GM19043 (cell line): ENCODE results near the gene PITPNB.

ENCODE experiments used
- ATAC-seq: cut with Tn5 transposase; IDR thresholded peaks from one replicate; pipeline ENCODE4 v1.9.1; 2021; ENCODE audit warnings: low read depth; ENCODE audit not compliant: unreplicated experiment

The PITPNB gene

DNA sequence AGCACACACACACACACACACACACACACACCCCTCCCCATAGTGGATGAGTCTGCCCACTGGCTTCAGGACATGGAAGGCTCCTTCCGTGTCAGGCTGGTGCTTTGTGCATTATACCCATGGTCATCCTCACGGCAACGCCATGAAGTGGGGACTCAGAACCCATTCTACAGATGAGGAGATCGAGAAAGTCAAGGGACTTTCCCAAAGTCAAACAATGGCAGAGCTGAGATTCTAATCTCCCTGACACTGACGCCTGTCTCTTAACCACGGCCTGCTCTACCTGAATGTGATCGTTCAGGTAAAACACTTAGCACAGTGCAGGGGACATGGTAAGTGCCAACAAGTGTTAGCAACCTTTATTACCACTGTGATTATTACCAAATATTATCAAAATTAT is 113.2 kb downstream of the PITPNB start:
- no peak for ATAC-seq

DNA sequence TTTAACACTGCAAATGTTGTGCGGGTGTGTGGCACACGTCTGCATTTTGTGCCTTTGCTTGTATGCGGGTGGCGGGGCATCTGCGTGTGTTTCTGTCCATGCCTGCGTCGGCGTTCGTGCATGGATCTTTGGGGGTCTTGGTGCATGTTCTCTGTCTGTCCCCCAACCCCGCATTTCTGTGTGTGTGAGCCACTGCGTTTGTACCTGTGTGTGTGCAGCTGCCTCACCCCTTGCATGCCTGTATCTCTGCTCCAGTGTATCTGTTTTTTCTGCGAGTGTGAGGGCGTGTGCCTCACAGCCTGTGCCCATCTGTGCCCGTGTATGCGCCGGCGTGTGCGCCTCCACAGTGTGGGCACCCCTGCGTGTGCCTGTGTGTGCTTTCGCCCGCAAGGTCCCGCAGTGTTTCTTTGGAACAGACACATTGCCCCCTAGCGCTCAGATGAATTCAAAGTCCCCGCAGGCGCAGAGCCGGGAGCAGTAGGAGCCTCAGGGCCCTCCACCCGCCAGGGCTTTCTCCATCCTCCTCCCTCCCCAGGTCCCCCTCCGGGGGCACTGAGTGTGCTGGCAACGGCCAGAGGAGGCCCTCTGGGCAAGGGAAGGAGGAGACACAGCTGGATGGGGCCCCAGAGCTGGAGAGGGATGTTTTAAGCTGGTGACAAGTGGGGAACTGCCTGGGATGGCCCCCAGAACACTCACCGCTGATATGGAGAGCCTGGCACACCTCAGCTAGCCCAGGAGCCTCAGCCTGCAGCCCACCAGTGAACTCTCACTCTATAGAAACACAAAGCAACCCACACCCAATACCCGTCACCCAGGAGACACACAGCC is 114.4 kb downstream of the PITPNB start:
- ATAC-seq = no peak

- ATAC-seq = no peak
Measured at GRCh38 chr22:27803841-27804415, 115.1 kb downstream of the PITPNB start.

DNA sequence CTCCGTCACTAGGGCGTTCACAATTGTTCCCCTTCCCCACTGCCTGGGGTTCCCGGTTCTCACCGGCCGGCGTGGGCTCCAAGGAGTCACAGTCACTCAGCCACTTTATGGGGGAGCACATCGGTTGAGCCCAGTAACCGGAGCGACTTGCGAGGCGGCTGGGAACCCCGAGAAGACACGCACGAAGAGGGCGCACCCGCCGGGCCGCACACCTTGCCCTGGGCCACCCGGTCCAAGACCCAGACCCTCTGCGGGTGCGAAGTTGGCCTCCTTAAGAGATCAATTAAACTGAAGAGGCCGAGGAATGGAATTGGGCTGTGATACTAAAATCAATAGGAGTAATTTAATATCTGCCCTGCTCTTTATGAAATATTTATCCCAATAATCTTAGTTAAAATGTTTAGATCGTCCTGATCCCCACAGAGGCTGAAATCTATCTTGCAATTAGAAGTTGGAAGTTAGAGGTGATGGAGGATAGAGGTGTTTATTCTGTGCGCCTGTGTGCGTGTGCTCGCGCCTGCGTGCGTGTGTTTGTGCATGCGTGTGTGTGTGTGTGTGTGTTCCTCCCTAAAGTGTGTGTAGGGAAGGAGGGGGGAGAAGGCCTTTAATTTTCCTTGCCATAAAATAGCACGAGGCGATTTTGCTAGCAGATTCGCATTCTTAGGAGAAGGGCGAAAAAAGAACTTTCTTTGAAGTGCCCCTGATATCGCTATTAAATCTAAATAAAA is 116.5 kb downstream of the PITPNB start:
- ATAC-seq = no peak
